Hepatocyte (in vitro differentiated cells): ENCODE results near the gene AOPEP. TPM values are rescaled to one million over a fixed set of nuclear protein-coding genes. Genes with fewer than 3 reads are reported as not detected.

Experiments
- DNase-seq: peaks from one replicate; pipeline ENCODE4 v3.0.0-alpha.2; 2016; ENCODE audit warnings: low spot score
- H2AFZ ChIP-seq: fragments of 200-600 bp; sonication (generic); 2 replicates; pipeline ENCODE4 v1.6.0; 2016; ENCODE audit warnings: antibody characterized with exemption, mild to moderate bottlenecking
- H3K27ac ChIP-seq: fragments of 200-600 bp; sonication (generic); 2 replicates; pipeline ENCODE4 v1.5.1; 2016; ENCODE audit warnings: mild to moderate bottlenecking
- H3K27me3 ChIP-seq: fragments of 200-600 bp; sonication (generic); 2 replicates; pipeline ENCODE4 v1.6.1; 2016
- H3K36me3 ChIP-seq: fragments of 200-600 bp; sonication (generic); replicated peaks from 2 replicates; pipeline ENCODE4 v1.5.1; 2016; ENCODE audit warnings: low read depth; ENCODE audit not compliant: insufficient read depth
- H3K4me1 ChIP-seq: fragments of 200-600 bp; sonication (generic); 2 replicates; pipeline ENCODE4 v1.5.1; 2016; ENCODE audit warnings: mild to moderate bottlenecking, moderate library complexity; ENCODE audit not compliant: insufficient read depth
- H3K4me2 ChIP-seq: fragments of 200-600 bp; sonication (generic); 2 replicates; pipeline ENCODE4 v1.6.0; 2016
- H3K4me3 ChIP-seq: fragments of 200-600 bp; sonication (generic); 2 replicates; pipeline ENCODE4 v1.5.1; 2016; ENCODE audit warnings: mild to moderate bottlenecking
- H3K79me2 ChIP-seq: fragments of 200-600 bp; sonication (generic); 2 replicates; pipeline ENCODE4 v1.6.0; 2017; ENCODE audit warnings: mild to moderate bottlenecking
- H3K9me2 ChIP-seq: fragments of 200-600 bp; sonication (generic); replicated peaks from 2 replicates; pipeline ENCODE4 v1.6.0; 2017; ENCODE audit warnings: mild to moderate bottlenecking; ENCODE audit not compliant: insufficient read depth
- H3K9me3 ChIP-seq: fragments of 200-600 bp; sonication (generic); 2 replicates; pipeline ENCODE4 v1.5.1; 2016; ENCODE audit warnings: low read depth, mild to moderate bottlenecking
- H4K20me1 ChIP-seq: fragments of 200-600 bp; sonication (generic); 2 replicates; pipeline ENCODE4 v1.6.0; 2016; ENCODE audit warnings: mild to moderate bottlenecking; ENCODE audit not compliant: insufficient read depth, poor library complexity, severe bottlenecking
- EZH2 ChIP-seq: fragments of 200-600 bp; sonication (generic); IDR thresholded peaks from 2 replicates; pipeline ENCODE4 v1.6.1; 2016; ENCODE audit warnings: antibody characterized with exemption, mild to moderate bottlenecking, borderline replicate concordance
- EZH2phosphoT487 ChIP-seq: fragments of 200-600 bp; sonication (generic); IDR thresholded peaks from one replicate; pipeline ENCODE4 v1.6.1; 2018; ENCODE audit warnings: antibody characterized with exemption, mild to moderate bottlenecking, low read depth, moderate library complexity; ENCODE audit not compliant: unreplicated experiment, severe bottlenecking
- WGBS: methylation state at CpG from one replicate; pipeline ENCODE4 v1.1.6; 2016; ENCODE audit warnings: low lambda C conversion rate; ENCODE audit errors: missing lambda C conversion rate; 5-methylcytosine and 5-hydroxymethylcytosine counted together
- polyA plus RNA-seq: library from polyadenylated mRNA; unstranded; fragments of >200 nt; fragmentation: Nextera tagmentation; extraction: Ambion mirVana; gene quantifications from 2 replicates; pipeline ENCODE4 v1.2.1, GENCODE V29; 2016
- total RNA-seq: library from RNA; depleted of rRNA; stranded (reverse); fragments of >200 nt; gene quantifications from 2 replicates; pipeline ENCODE4 v1.2.3, GENCODE V29; 2014
- TF ChIP-seq, protein P1 (sequence below): fragments of 200-600 bp; sonication (generic); IDR thresholded peaks from 2 replicates; pipeline ENCODE4 v1.5.1; 2016; ENCODE audit warnings: antibody characterized with exemption, mild to moderate bottlenecking; ENCODE audit not compliant: poor library complexity

Gene AOPEP
- total and polyA plus RNA-seq, 2 experiments from 2014 or later = 82.8 to 101 TPM

DNA sequence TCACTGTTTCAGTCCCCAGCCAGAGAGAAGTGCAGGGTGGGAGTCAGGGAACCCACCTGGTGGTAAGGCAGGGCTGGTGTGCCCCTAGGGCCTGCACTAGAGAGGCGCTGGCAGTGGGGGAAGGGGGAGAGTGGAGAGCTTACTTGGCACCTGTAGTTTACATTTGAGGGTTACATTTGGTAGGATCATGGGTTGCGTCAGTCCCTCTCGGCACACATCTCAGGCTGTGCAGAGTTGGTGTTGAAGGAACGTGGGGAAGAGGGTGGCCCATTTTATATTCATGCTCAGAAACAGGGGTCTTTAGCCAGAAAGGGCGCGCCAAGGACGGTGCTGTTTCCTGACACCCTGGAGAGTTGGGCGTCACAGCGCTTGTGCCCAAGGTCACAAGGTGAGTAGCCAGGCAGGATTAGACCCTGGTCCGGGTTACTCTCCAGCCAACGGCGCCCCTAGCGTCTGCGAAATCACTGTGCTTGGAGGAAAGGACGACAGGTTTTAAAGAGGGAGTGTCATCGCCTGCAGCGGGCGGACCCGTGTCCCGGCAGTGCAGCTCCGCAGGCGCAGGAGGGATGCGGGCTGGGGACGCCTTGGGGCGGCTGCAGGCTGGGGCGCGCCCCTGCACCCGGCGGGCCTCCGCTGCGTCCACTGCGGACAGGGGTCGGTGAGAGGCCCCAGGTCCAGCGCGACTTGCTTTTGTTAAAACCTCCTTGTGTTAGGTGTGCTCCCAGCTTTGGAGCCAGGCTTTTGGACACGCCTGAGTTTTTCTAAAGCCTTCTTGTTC lies 318.4 kb downstream of the AOPEP start:
- H3K79me2 ChIP-seq = peaks cover 96% of the 10 kb centered on the region
- no peaks in the 10 kb centered on the region for H3K27me3 ChIP-seq
- TF ChIP-seq EZH2 = no peak
- TF ChIP-seq, protein P1, sequence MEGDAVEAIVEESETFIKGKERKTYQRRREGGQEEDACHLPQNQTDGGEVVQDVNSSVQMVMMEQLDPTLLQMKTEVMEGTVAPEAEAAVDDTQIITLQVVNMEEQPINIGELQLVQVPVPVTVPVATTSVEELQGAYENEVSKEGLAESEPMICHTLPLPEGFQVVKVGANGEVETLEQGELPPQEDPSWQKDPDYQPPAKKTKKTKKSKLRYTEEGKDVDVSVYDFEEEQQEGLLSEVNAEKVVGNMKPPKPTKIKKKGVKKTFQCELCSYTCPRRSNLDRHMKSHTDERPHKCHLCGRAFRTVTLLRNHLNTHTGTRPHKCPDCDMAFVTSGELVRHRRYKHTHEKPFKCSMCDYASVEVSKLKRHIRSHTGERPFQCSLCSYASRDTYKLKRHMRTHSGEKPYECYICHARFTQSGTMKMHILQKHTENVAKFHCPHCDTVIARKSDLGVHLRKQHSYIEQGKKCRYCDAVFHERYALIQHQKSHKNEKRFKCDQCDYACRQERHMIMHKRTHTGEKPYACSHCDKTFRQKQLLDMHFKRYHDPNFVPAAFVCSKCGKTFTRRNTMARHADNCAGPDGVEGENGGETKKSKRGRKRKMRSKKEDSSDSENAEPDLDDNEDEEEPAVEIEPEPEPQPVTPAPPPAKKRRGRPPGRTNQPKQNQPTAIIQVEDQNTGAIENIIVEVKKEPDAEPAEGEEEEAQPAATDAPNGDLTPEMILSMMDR = peak; percentile 61
- H2AFZ ChIP-seq = no peak overlapping the region
- H4K20me1 ChIP-seq = peaks cover 20% of the 10 kb centered on the region
- peak overlapping the region; percentile 96 for H3K27ac ChIP-seq
- H3K36me3 ChIP-seq = no peaks in the 10 kb centered on the region
- H3K4me2 ChIP-seq = peak overlapping the region; percentile 88
- H3K9me3 ChIP-seq = no peaks in the 10 kb centered on the region
- WGBS = 32% methylated on average over 35 of the region's 36 CpGs
- H3K4me3 ChIP-seq = no peak overlapping the region
- H3K9me2 ChIP-seq = no peaks in the 10 kb centered on the region
- peaks cover 35% of the 10 kb centered on the region for H3K4me1 ChIP-seq
- DNase-seq = peak; percentile 81

DNA sequence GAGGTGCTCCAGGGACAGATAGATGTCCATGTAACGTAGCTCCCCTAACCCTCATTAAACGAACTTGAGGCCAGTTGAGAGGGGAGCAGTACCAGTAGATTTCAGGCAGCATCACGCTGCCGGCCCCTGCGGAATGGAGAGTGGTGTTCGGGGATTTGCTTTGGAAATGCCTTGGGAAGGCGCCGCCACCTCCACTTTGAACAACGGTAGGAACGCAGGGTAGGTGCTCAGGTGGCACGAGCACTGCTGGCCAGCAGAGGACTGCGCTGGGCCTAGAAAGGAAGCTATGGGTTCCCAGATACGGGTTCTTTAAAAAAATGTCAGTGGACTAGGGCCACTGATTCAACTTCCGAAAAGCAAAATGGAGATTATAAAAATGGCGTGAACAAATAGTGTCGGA lies 319.3 kb downstream of the AOPEP start:
- Histone ChIP-seq H3K4me1 (peaks cover 28% of the 10 kb centered on the region), H4K20me1 (peaks cover 28% of the 10 kb centered on the region), H3K27ac (peak overlapping the region; percentile 96), H3K9me2 (no peaks in the 10 kb centered on the region), H3K4me2 (peak overlapping the region; percentile 88), H3K79me2 (peaks cover 96% of the 10 kb centered on the region), H2AFZ (no peak overlapping the region), H3K36me3 (no peaks in the 10 kb centered on the region), H3K9me3 (no peaks in the 10 kb centered on the region), H3K27me3 (no peaks in the 10 kb centered on the region), H3K4me3 (peak overlapping the region; percentile 7)
- 62% methylated on average over 16 of the region's 16 CpGs for WGBS
- TF ChIP-seq, protein P1 = no peak
- no peak for TF ChIP-seq EZH2phosphoT487
- TF ChIP-seq EZH2 = no peak
- no peak for DNase-seq

- Histone ChIP-seq H3K9me2 (no peaks in the 10 kb centered on the region), H3K79me2 (peaks cover 98% of the 10 kb centered on the region), H3K9me3 (no peaks in the 10 kb centered on the region), H3K4me2 (peak overlapping the region; percentile 88), H4K20me1 (peaks cover 34% of the 10 kb centered on the region), H3K4me3 (peak overlapping the region; percentile 73), H3K27me3 (no peaks in the 10 kb centered on the region), H2AFZ (no peak overlapping the region), H3K36me3 (no peaks in the 10 kb centered on the region), H3K4me1 (peaks cover 18% of the 10 kb centered on the region), H3K27ac (peak overlapping the region; percentile 96)
- DNase-seq = no peak
- TF ChIP-seq, protein P1 = no peak
- no peak for TF ChIP-seq EZH2phosphoT487
- TF ChIP-seq EZH2 = no peak
- 37% methylated on average over 3 of the region's 3 CpGs for WGBS
Observed at GRCh38 chr9:95047452-95048224, 321.1 kb downstream of the AOPEP start.
